ENCODE results near the gene DNAL4. TPM values are rescaled to one million over a fixed set of nuclear protein-coding genes. Genes with fewer than 3 reads are reported as not detected.

Gene DNAL4
- total and polyA plus RNA-seq, 2 of the 4 experiments (the other 2 are of a cell fraction) = 6.1 to 12.1 TPM

DNA sequence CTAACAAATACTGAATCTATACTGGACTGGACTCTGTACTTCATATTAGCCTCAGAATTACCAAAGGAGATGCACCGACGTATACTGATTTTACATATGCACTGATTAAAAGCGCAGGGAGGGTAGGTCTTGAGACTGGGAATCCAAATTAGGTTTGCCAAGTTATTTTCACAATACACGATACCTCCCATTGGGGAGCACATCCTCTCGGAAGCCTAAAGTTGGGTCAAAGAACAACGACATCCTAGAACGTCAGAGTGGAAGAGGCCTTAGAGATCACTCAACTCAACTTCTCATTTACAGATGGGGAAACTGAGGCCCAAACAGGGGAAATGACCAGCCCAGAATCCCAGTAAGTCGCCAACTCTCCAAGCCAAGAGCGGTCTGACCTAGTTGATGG, 626 bp downstream of the DNAL4 start:
- 0% methylated on average over 2 of the region's 9 CpGs; no CpG with 5 or more reads in 1 of the 2 experiments for WGBS, 2 experiments (ENCODE audit: extremely low coverage in 2 of 2, insufficient read length in 1 of 2)
- intact Hi-C loops (cut with micrococcal nuclease) (no loop called here), in situ Hi-C loops (cut with MboI; ENCODE audit: low sequenced_read_pairs) (no loop called here), dilution Hi-C loops (cut with HindIII; ENCODE audit: low sequenced_read_pairs, unreplicated experiment) (no loop called here)
- Histone ChIP-seq H3K4me2 (ENCODE audit: low read depth, low read length) (peak overlapping the region; percentile 99), H4K91ac (ENCODE audit: insufficient read depth, low read depth, low read length) (peak overlapping the region; percentile 71), H3K9me1 (ENCODE audit: insufficient read depth, low read length) (peaks cover 23% of the 10 kb centered on the region), H3K14ac (replicated peaks; ENCODE audit: low read depth, low read length) (peak overlapping the region; percentile 50), H3K36me3 (ENCODE audit: control insufficient read depth, insufficient read depth, low read length) (peaks cover 6% of the 10 kb centered on the region), H4K8ac (ENCODE audit: low read depth in 2 of 2, low read length in 2 of 2) (peak overlapping the region; percentile 68 to 89), H3K18ac (ENCODE audit: low read depth, low read length) (peak overlapping the region; percentile 38), H3K27ac (ENCODE audit: insufficient read depth, low read length) (peak overlapping the region; percentile 63), H3K23ac (ENCODE audit: low read depth, low read length) (peak overlapping the region; percentile 72; the same call in 1 of the 2 replicates), H3K56ac (ENCODE audit: extremely low read depth, insufficient read depth, low read length) (no peak overlapping the region), H2AFZ (replicated peaks; ENCODE audit: low read length, poor library complexity) (peak overlapping the region; percentile 94), H3K4ac (ENCODE audit: low read depth, low read length) (peak overlapping the region; percentile 73), H2BK5ac (ENCODE audit: low read depth, low read length, poor library complexity, severe bottlenecking) (peak overlapping the region; percentile 44), H3K9me3 (ENCODE audit: control insufficient read depth, insufficient read depth, low read length) (no peaks in the 10 kb centered on the region), H3K4me3 (ENCODE audit: insufficient read depth, low read depth, low read length) (peak overlapping the region; percentile 73), H2AK5ac (ENCODE audit: low read depth, low read length) (peak overlapping the region; percentile 86), H4K20me1 (ENCODE audit: insufficient read depth, low read length) (no peaks in the 10 kb centered on the region), H3K79me1 (ENCODE audit: low read depth in 1 of 2, low read length in 2 of 2) (peaks cover 6 to 34% of the 10 kb centered on the region in 2 experiments; a peak in 3 of 4 replicates), H2BK15ac (ENCODE audit: low read depth, low read length) (no peak overlapping the region), H2AK9ac (replicated peaks; ENCODE audit: low read depth, low read length, poor library complexity) (peak overlapping the region; percentile 99), H3K9ac (ENCODE audit: low read depth, low read length) (peak overlapping the region; percentile 80), H4K5ac (ENCODE audit: low read depth, low read length) (peak overlapping the region; percentile 74), H2BK20ac (ENCODE audit: low read depth, low read length) (no peak overlapping the region), H3K27me3 (ENCODE audit: control insufficient read depth, insufficient read depth, low read length) (peaks cover 2% of the 10 kb centered on the region; the same call in 1 of the 2 replicates), H2BK120ac (ENCODE audit: low read depth, low read length) (peak overlapping the region; percentile 50; the same call in 1 of the 2 replicates), H3K4me1 (ENCODE audit: control insufficient read depth, insufficient read depth, low read length) (peaks cover 7% of the 10 kb centered on the region)
- TF ChIP-seq RCOR1 (IDR thresholded peaks at IDR 0.05; ENCODE audit: insufficient replicate concordance, low read length) (no peak), POLR2A (IDR thresholded peaks at IDR 0.05; ENCODE audit: low read depth, low read length) (no peak), NFE2L2 (IDR thresholded peaks at IDR 0.05; ENCODE audit: low read depth, low read length) (no peak), RFX5 (IDR thresholded peaks at IDR 0.05; ENCODE audit: low read depth, low read length) (no peak), MXI1 (IDR thresholded peaks at IDR 0.05; ENCODE audit: borderline replicate concordance, low read depth, low read length) (no peak), RAD21 (IDR thresholded peaks at IDR 0.05; ENCODE audit: low read length) (no peak), FOS (IDR thresholded peaks at IDR 0.05; ENCODE audit: low read depth, low read length) (no peak), MAFK (IDR thresholded peaks at IDR 0.05; ENCODE audit: low read depth, low read length) (no peak), BHLHE40 (IDR thresholded peaks at IDR 0.05; ENCODE audit: low read depth, low read length) (no peak), CEBPB (IDR thresholded peaks at IDR 0.05; ENCODE audit: low read depth, low read length) (no peak), SMC3 (IDR thresholded peaks at IDR 0.05; ENCODE audit: low read depth, low read length) (no peak), MAZ (IDR thresholded peaks at IDR 0.05; ENCODE audit: borderline replicate concordance, low read depth, low read length) (no peak), CHD1 (IDR thresholded peaks at IDR 0.05; ENCODE audit: low read depth, low read length) (no peak)
- TF ChIP-seq, protein P1, sequence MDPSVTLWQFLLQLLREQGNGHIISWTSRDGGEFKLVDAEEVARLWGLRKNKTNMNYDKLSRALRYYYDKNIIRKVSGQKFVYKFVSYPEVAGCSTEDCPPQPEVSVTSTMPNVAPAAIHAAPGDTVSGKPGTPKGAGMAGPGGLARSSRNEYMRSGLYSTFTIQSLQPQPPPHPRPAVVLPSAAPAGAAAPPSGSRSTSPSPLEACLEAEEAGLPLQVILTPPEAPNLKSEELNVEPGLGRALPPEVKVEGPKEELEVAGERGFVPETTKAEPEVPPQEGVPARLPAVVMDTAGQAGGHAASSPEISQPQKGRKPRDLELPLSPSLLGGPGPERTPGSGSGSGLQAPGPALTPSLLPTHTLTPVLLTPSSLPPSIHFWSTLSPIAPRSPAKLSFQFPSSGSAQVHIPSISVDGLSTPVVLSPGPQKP (IDR thresholded peaks at IDR 0.05; ENCODE audit: borderline replicate concordance, low read depth, low read length) = no peak
- TF ChIP-seq, protein P2, sequence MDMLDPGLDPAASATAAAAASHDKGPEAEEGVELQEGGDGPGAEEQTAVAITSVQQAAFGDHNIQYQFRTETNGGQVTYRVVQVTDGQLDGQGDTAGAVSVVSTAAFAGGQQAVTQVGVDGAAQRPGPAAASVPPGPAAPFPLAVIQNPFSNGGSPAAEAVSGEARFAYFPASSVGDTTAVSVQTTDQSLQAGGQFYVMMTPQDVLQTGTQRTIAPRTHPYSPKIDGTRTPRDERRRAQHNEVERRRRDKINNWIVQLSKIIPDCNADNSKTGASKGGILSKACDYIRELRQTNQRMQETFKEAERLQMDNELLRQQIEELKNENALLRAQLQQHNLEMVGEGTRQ (IDR thresholded peaks at IDR 0.05; ENCODE audit: low read depth, low read length) = no peak
- TF ChIP-seq, protein P3, sequence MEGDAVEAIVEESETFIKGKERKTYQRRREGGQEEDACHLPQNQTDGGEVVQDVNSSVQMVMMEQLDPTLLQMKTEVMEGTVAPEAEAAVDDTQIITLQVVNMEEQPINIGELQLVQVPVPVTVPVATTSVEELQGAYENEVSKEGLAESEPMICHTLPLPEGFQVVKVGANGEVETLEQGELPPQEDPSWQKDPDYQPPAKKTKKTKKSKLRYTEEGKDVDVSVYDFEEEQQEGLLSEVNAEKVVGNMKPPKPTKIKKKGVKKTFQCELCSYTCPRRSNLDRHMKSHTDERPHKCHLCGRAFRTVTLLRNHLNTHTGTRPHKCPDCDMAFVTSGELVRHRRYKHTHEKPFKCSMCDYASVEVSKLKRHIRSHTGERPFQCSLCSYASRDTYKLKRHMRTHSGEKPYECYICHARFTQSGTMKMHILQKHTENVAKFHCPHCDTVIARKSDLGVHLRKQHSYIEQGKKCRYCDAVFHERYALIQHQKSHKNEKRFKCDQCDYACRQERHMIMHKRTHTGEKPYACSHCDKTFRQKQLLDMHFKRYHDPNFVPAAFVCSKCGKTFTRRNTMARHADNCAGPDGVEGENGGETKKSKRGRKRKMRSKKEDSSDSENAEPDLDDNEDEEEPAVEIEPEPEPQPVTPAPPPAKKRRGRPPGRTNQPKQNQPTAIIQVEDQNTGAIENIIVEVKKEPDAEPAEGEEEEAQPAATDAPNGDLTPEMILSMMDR (conservative IDR thresholded peaks at IDR 0.05; ENCODE audit: low read depth, low read length) = no peak
- ATAC-seq (ENCODE audit: low read depth) (no peak), DNase-seq (no peak)
- BruUV-seq (replicated peaks) = no TSS peak
- POLR2A ChIA-PET (ENCODE audit: unreplicated experiment) = no interaction called here
- CTCF ChIA-PET = no interaction called here
